HepG2 (cell line): ENCODE results near the gene POLR3F. TPM values are rescaled to one million over a fixed set of nuclear protein-coding genes. Genes with fewer than 3 reads are reported as not detected.

Experiments
- ATAC-seq: fragments of 200-7000 bp; cut with Tn5 transposase; 3 replicates; pipeline ENCODE4 v1.9.1; 2020; ENCODE audit warnings: mild to moderate bottlenecking, moderate library complexity
- BruUV-seq: library from RNA; stranded (reverse); fragments of 400-500 nt; replicated peaks from 2 replicates; lab custom pipeline; 2021; lab: Mats Ljungman, UMichigan
- CTCF ChIA-PET: fragments of 300-600 bp; formaldehyde crosslinking; extraction: SDS; loops from one replicate; lab custom pipeline; 2021; ENCODE audit warnings: low total read pairs, inconsistent platforms, low intra/inter-chr PET ratio; lab: Yijun Ruan, JAX
- POLR2A ChIA-PET: fragments of 350-600 bp; sonication (Branson Sonifier 250); formaldehyde crosslinking; loops from one replicate; lab custom pipeline; 2020; ENCODE audit warnings: antibody characterized with exemption, inconsistent platforms; lab: Yijun Ruan, JAX
- DNase-seq: peaks from one replicate; pipeline ENCODE4 v3.0.0-alpha.2; 2015; ENCODE audit warnings: low spot score
- FAIRE-seq: peaks from 3 replicates; lab custom pipeline; 2011; peaks lifted over from hg19 to GRCh38; lab: Jason Lieb, UNC
- H2AFZ ChIP-seq: one replicate; pipeline ENCODE4 v1.6.1; 2011; ENCODE audit warnings: low read length, inconsistent platforms
- H3K27ac ChIP-seq: fragments of 300-600 bp; 3 replicates; pipeline ENCODE4 v1.8.0; 2011; ENCODE audit warnings: mixed run types, mild to moderate bottlenecking, mixed read lengths, low read length, inconsistent platforms; ENCODE audit not compliant: insufficient read depth; ENCODE audit errors: extremely low read length
- H3K27me3 ChIP-seq, 2 experiments: fragments of 200-600 bp in 1 of 2; 2 replicates in 1 of 2; 3 replicates in 1 of 2; pipeline versions ENCODE4 v1.6.0 to v1.8.0; 2011; ENCODE audit warnings: low read length in 2 of 2, mild to moderate bottlenecking in 2 of 2, moderate library complexity in 2 of 2, inconsistent platforms in 1 of 2; ENCODE audit not compliant: insufficient read depth in 2 of 2, control insufficient read depth in 1 of 2
- H3K36me3 ChIP-seq, 2 experiments: fragments of 200-600 bp in 1 of 2; replicated peaks in 1 of 2; 2 replicates in 1 of 2; 3 replicates in 1 of 2; pipeline versions ENCODE4 v1.5.1 to v1.8.0; 2011; ENCODE audit warnings: low read length in 2 of 2, inconsistent platforms in 1 of 2; ENCODE audit not compliant: insufficient read depth in 2 of 2, control insufficient read depth in 1 of 2
- H3K4me1 ChIP-seq: 2 replicates; pipeline ENCODE4 v1.5.1; 2012; ENCODE audit warnings: low read length, inconsistent platforms; ENCODE audit not compliant: insufficient read depth
- H3K4me2 ChIP-seq: 2 replicates; pipeline ENCODE4 v1.6.0; 2011; ENCODE audit warnings: low read depth, low read length, inconsistent platforms
- H3K4me3 ChIP-seq, 3 experiments: fragments of 200-600 bp in 1 of 3; sonication (generic), shearing (Covaris generic) in 1 of 3; replicated peaks in 1 of 3; 2 replicates each; pipeline ENCODE4 v1.5.1; 2011 to 2016; ENCODE audit warnings: low read length in 3 of 3, inconsistent platforms in 2 of 3, low read depth in 2 of 3, mild to moderate bottlenecking in 2 of 3, control low read depth in 1 of 3, mixed read lengths in 1 of 3; ENCODE audit not compliant: insufficient read depth in 1 of 3
- H3K79me2 ChIP-seq: one replicate; pipeline ENCODE4 v1.6.1; 2011; ENCODE audit warnings: low read length, inconsistent platforms; ENCODE audit not compliant: insufficient read depth
- H3K9ac ChIP-seq: 2 replicates; pipeline ENCODE4 v1.6.0; 2011; ENCODE audit warnings: mild to moderate bottlenecking, low read depth, low read length, inconsistent platforms; ENCODE audit not compliant: insufficient read depth
- H3K9me3 ChIP-seq: 2 replicates; pipeline ENCODE4 v1.5.1; 2012; ENCODE audit warnings: mild to moderate bottlenecking, low read length
- H4K20me1 ChIP-seq: 2 replicates; pipeline ENCODE4 v1.6.0; 2011; ENCODE audit warnings: inconsistent platforms, mild to moderate bottlenecking, low read length, moderate library complexity; ENCODE audit not compliant: insufficient read depth
- ASH2L ChIP-seq: fragments of 300-600, 200-600 bp; sonication (generic); IDR thresholded peaks from 2 replicates; pipeline ENCODE4 v1.7.0; 2017; ENCODE audit warnings: low read depth, mild to moderate bottlenecking, moderate library complexity, mixed read lengths, low read length; ENCODE audit not compliant: insufficient read length
- BRCA1 ChIP-seq: sonication (generic); formaldehyde crosslinking; IDR thresholded peaks from 2 replicates; pipeline ENCODE4 v1.4.0; 2020; ENCODE audit warnings: missing genetic modification reagents
- HNRNPK ChIP-seq: fragments of 200-400 bp; formaldehyde crosslinking; IDR thresholded peaks from 2 replicates; pipeline ENCODE4 v1.6.1; 2018; ENCODE audit warnings: low read length, low read depth, moderate library complexity, mild to moderate bottlenecking; ENCODE audit not compliant: poor library complexity, severe bottlenecking
- MTF1 ChIP-seq: sonication (generic); formaldehyde crosslinking; IDR thresholded peaks from 2 replicates; pipeline ENCODE4 v1.5.0; 2020; ENCODE audit warnings: missing genetic modification reagents
- NRL ChIP-seq: sonication (generic); formaldehyde crosslinking; IDR thresholded peaks from 2 replicates; pipeline ENCODE4 v1.5.0; 2020; ENCODE audit warnings: missing genetic modification reagents, mild to moderate bottlenecking, moderate library complexity, borderline replicate concordance
- POLR2AphosphoS5 ChIP-seq: IDR thresholded peaks from 2 replicates; pipeline ENCODE4 v1.6.1; 2012; ENCODE audit warnings: low read depth, low read length
- RARA ChIP-seq: IDR thresholded peaks from 2 replicates; pipeline ENCODE4 v1.6.1; 2016; ENCODE audit warnings: missing genetic modification reagents, missing compliant biosample characterization
- SETDB1 ChIP-seq: sonication (generic); formaldehyde crosslinking; IDR thresholded peaks from 2 replicates; pipeline ENCODE4 v1.5.1; 2020; ENCODE audit warnings: missing genetic modification reagents, mild to moderate bottlenecking, borderline replicate concordance
- ZNF772 ChIP-seq: sonication (generic); formaldehyde crosslinking; IDR thresholded peaks from 2 replicates; pipeline ENCODE4 v1.5.0; 2020; ENCODE audit warnings: mild to moderate bottlenecking, missing genetic modification reagents
- ZSCAN12 ChIP-seq: sonication (generic); formaldehyde crosslinking; IDR thresholded peaks from 2 replicates; pipeline ENCODE4 v1.9.0; 2021; ENCODE audit warnings: mild to moderate bottlenecking, missing genetic modification reagents
- WGBS: methylation state at CpG from one replicate; pipeline ENCODE4 v1.1.6; 2017; ENCODE audit warnings: low lambda C conversion rate; 5-methylcytosine and 5-hydroxymethylcytosine counted together
- in situ Hi-C: cut with HindIII; loops from 2 replicates; pipeline ENCODE4 v1.10.0; 2017; ENCODE audit warnings: low pct_unique_long_range_greater_than_20kb; ENCODE audit not compliant: extremely low pct_ligation_motif_present
- intact Hi-C: fragments of 100-400 bp; cut with micrococcal nuclease; formaldehyde crosslinking; loops from one replicate; pipeline ENCODE4 v1.10.0; 2022; ENCODE audit not compliant: unreplicated experiment
- polyA plus RNA-seq, 8 experiments: library from polyadenylated mRNA; depleted of rRNA in 3 of 8; stranded (reverse) in 7 of 8; unstranded in 1 of 8; fragments of >200 nt; fragmentation: Illumina TruSeq in 4 of 8; extraction: Trizol in 4 of 8; gene quantifications; 2 replicates each; pipeline versions ENCODE4 v1.2.1 to v1.2.3, GENCODE V29; 2011 to 2016; ENCODE audit warnings: low read depth in 4 of 8, missing spikeins in 1 of 8, mixed read lengths in 1 of 8; ENCODE audit not compliant: insufficient read depth in 1 of 8
- total RNA-seq, 5 experiments: library from RNA; depleted of rRNA; stranded (reverse); fragments of >200 nt; fragmentation: Illumina TruSeq; extraction: Trizol; gene quantifications; 2 replicates each; pipeline ENCODE4 v1.2.3, GENCODE V29; 2016; ENCODE audit warnings: low read depth in 1 of 5
- TF ChIP-seq, protein P1 (sequence below): sonication (generic); formaldehyde crosslinking; IDR thresholded peaks from 2 replicates; pipeline ENCODE4 v1.9.0; 2021; ENCODE audit warnings: missing genetic modification reagents, borderline replicate concordance
- TF ChIP-seq, protein P2 (sequence below): sonication (generic); formaldehyde crosslinking; IDR thresholded peaks from 2 replicates; pipeline ENCODE4 v1.8.1; 2022; ENCODE audit warnings: low read depth, mild to moderate bottlenecking, missing genetic modification reagents
- TF ChIP-seq, protein P3 (sequence below): sonication (generic); formaldehyde crosslinking; IDR thresholded peaks from 2 replicates; pipeline ENCODE4 v1.8.1; 2023; ENCODE audit warnings: mild to moderate bottlenecking, missing genetic modification reagents
- TF ChIP-seq, protein P4 (sequence below): sonication (generic); formaldehyde crosslinking; IDR thresholded peaks from 2 replicates; pipeline ENCODE4 v1.4.0; 2020; ENCODE audit warnings: mild to moderate bottlenecking, missing genetic modification reagents
- TF ChIP-seq, protein P5 (sequence below): fragments of 450-650 bp; IDR thresholded peaks from 2 replicates; pipeline ENCODE4 v1.6.1; 2017

The POLR3F gene
- total and polyA plus RNA-seq, 2 of the 13 experiments (the other 11 are each of a cell fraction or from before 2014, with no cell fraction given), result 11.7 to 25.5 TPM

DNA sequence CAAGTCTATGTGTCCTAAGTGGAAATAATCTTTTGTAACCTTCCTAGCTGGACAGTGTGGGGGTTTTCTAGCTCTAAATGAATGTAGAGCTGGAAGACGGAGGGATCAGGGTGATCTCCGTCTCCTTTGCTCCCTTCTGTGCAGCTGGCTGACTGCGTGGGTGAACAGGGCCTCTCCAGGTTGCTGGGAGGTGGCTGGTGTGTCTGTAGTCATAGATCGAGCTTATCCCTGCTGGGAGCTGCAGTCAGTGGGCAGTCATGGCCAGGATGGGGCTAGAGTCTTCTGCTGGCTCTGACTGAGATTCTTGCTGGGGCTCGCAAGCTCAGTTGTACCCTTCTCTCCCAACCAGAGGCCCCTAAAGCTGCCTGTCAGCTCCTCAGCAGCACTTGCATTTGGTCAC, 46.9 kb downstream of the POLR3F start:
- FAIRE-seq, result no peak
- intact Hi-C loops, result no loop called here
- Histone ChIP-seq H3K36me3 (peaks cover 13 to 58% of the 10 kb centered on the region in 2 experiments), H3K27me3 (no peaks in the 10 kb centered on the region), H4K20me1 (no peaks in the 10 kb centered on the region), H3K4me1 (peaks cover 23% of the 10 kb centered on the region), H3K79me2 (peaks cover 17% of the 10 kb centered on the region), H3K27ac (no peak overlapping the region), H3K9ac (no peak overlapping the region), H3K9me3 (no peaks in the 10 kb centered on the region), H3K4me3 (no peak overlapping the region), H2AFZ (no peak overlapping the region), H3K4me2 (no peak overlapping the region)
- POLR2A ChIA-PET, result no interaction called here
- CTCF ChIA-PET, result no interaction called here
- TF ChIP-seq ZSCAN12 (CRISPR knock-in tag) (no peak), ZNF772 (CRISPR knock-in tag) (no peak), BRCA1 (CRISPR knock-in tag) (no peak), ASH2L (no peak), MTF1 (no peak), HNRNPK (no peak), RARA (CRISPR knock-in tag) (no peak), POLR2AphosphoS5 (no peak), NRL (CRISPR knock-in tag) (no peak), SETDB1 (no peak)
- TF ChIP-seq, protein P1, sequence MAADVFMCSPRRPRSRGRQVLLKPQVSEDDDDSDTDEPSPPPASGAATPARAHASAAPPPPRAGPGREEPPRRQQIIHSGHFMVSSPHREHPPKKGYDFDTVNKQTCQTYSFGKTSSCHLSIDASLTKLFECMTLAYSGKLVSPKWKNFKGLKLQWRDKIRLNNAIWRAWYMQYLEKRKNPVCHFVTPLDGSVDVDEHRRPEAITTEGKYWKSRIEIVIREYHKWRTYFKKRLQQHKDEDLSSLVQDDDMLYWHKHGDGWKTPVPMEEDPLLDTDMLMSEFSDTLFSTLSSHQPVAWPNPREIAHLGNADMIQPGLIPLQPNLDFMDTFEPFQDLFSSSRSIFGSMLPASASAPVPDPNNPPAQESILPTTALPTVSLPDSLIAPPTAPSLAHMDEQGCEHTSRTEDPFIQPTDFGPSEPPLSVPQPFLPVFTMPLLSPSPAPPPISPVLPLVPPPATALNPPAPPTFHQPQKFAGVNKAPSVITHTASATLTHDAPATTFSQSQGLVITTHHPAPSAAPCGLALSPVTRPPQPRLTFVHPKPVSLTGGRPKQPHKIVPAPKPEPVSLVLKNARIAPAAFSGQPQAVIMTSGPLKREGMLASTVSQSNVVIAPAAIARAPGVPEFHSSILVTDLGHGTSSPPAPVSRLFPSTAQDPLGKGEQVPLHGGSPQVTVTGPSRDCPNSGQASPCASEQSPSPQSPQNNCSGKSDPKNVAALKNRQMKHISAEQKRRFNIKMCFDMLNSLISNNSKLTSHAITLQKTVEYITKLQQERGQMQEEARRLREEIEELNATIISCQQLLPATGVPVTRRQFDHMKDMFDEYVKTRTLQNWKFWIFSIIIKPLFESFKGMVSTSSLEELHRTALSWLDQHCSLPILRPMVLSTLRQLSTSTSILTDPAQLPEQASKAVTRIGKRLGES (CRISPR knock-in tag), result no peak
- TF ChIP-seq, protein P2, sequence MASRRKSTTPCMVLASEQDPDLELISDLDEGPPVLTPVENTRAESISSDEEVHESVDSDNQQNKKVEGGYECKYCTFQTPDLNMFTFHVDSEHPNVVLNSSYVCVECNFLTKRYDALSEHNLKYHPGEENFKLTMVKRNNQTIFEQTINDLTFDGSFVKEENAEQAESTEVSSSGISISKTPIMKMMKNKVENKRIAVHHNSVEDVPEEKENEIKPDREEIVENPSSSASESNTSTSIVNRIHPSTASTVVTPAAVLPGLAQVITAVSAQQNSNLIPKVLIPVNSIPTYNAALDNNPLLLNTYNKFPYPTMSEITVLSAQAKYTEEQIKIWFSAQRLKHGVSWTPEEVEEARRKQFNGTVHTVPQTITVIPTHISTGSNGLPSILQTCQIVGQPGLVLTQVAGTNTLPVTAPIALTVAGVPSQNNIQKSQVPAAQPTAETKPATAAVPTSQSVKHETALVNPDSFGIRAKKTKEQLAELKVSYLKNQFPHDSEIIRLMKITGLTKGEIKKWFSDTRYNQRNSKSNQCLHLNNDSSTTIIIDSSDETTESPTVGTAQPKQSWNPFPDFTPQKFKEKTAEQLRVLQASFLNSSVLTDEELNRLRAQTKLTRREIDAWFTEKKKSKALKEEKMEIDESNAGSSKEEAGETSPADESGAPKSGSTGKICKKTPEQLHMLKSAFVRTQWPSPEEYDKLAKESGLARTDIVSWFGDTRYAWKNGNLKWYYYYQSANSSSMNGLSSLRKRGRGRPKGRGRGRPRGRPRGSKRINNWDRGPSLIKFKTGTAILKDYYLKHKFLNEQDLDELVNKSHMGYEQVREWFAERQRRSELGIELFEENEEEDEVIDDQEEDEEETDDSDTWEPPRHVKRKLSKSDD (CRISPR knock-in tag), result no peak
- TF ChIP-seq, protein P3, sequence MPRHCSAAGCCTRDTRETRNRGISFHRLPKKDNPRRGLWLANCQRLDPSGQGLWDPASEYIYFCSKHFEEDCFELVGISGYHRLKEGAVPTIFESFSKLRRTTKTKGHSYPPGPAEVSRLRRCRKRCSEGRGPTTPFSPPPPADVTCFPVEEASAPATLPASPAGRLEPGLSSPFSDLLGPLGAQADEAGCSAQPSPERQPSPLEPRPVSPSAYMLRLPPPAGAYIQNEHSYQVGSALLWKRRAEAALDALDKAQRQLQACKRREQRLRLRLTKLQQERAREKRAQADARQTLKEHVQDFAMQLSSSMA (CRISPR knock-in tag), result no peak
- TF ChIP-seq, protein P4, sequence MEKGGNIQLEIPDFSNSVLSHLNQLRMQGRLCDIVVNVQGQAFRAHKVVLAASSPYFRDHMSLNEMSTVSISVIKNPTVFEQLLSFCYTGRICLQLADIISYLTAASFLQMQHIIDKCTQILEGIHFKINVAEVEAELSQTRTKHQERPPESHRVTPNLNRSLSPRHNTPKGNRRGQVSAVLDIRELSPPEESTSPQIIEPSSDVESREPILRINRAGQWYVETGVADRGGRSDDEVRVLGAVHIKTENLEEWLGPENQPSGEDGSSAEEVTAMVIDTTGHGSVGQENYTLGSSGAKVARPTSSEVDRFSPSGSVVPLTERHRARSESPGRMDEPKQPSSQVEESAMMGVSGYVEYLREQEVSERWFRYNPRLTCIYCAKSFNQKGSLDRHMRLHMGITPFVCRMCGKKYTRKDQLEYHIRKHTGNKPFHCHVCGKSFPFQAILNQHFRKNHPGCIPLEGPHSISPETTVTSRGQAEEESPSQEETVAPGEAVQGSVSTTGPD, result no peak
- TF ChIP-seq, protein P5, sequence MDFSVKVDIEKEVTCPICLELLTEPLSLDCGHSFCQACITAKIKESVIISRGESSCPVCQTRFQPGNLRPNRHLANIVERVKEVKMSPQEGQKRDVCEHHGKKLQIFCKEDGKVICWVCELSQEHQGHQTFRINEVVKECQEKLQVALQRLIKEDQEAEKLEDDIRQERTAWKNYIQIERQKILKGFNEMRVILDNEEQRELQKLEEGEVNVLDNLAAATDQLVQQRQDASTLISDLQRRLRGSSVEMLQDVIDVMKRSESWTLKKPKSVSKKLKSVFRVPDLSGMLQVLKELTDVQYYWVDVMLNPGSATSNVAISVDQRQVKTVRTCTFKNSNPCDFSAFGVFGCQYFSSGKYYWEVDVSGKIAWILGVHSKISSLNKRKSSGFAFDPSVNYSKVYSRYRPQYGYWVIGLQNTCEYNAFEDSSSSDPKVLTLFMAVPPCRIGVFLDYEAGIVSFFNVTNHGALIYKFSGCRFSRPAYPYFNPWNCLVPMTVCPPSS, result no peak
- WGBS, result 91% methylated on average over 5 of the region's 5 CpGs
- in situ Hi-C loops, result no loop called here
- no peak for DNase-seq
- no TSS peak for BruUV-seq
- peak; percentile 33 for ATAC-seq
